ENCODE measurements around the gene STYXL1.

STYXL1 gene

DNA sequence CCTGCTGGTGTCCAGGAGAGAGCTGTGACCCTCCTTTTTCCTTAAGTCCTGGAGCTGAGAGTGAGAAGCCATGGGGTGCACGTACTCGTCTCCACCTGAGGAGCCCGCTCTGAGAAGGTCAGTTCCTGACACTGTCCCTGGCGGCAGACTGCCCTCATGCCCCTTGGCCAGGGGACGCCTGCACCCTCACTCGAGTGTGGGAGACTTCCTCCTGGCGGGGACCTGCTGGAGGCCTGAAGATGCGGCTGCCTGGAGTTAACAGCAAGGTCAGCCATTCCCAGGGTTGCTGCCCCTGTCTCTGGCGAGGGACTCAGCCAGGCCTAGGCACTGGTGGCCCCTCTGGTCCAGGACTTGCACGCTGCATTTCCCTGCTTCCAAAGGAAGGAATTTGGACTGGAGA, 79.8 kb downstream of the STYXL1 start:
- no peak overlapping the region for H3K4me3 ChIP-seq (ENCODE audit: low read depth, low read length)
- TF ChIP-seq, protein P1, sequence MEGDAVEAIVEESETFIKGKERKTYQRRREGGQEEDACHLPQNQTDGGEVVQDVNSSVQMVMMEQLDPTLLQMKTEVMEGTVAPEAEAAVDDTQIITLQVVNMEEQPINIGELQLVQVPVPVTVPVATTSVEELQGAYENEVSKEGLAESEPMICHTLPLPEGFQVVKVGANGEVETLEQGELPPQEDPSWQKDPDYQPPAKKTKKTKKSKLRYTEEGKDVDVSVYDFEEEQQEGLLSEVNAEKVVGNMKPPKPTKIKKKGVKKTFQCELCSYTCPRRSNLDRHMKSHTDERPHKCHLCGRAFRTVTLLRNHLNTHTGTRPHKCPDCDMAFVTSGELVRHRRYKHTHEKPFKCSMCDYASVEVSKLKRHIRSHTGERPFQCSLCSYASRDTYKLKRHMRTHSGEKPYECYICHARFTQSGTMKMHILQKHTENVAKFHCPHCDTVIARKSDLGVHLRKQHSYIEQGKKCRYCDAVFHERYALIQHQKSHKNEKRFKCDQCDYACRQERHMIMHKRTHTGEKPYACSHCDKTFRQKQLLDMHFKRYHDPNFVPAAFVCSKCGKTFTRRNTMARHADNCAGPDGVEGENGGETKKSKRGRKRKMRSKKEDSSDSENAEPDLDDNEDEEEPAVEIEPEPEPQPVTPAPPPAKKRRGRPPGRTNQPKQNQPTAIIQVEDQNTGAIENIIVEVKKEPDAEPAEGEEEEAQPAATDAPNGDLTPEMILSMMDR (IDR thresholded peaks at IDR 0.05; ENCODE audit: low read depth, low read length), result no peak
- no peak for DNase-seq (ENCODE audit: low read depth, low spot score)
- in situ Hi-C loops (cut with HindIII; ENCODE audit: low sequenced_read_pairs), result no loop called here

DNA sequence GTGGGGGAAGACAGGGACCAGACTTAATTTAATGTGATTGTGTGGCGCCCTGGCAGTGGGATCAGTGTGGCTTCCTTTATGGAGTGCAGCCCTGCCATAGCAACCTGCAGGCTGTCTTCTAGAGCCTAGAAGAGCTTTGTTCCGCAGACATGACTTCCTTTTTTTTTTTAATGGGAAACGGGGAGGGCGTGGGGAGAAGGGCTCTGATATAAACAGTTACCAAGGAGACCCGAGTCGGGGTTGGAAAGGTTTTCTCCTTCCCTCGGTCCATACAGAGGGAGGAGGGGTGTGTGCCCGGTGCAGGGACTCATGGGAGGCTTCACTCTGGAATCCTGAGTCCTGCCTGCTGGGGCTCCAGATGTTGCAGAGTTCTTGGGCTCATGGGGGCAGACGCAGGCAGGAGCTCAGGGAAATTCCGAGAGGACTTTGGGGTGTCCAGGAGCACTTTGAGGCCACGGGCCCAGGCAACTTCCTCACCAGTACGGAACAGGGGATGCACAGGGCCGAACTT, 80.3 kb downstream of the STYXL1 start:
- H3K4me3 ChIP-seq (ENCODE audit: low read depth, low read length), result no peak overlapping the region
- DNase-seq (ENCODE audit: low read depth, low spot score), result no peak
- in situ Hi-C loops (cut with HindIII; ENCODE audit: low sequenced_read_pairs), result no loop called here
- TF ChIP-seq, protein P1 (IDR thresholded peaks at IDR 0.05; ENCODE audit: low read depth, low read length), result no peak

DNA sequence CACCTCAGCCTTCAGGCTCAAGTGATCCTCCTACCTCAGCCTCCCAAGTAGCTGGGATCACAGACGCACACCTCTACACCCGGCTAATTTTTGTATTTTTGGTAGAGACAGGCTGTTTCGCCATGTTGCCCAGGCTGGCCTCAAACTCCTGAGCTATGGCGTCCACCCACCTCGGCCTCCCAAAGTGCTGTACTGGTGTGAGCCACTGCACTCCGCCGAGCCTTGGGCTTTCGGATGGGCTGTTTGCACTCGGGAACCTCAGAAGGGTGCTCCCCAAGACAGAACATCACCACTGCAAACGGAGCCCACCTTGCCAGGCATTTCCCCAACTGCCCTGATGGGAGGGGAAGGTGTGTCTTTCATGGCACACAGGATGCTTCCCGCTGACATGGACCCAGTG, 80.7 kb downstream of the STYXL1 start:
- in situ Hi-C loops (cut with HindIII; ENCODE audit: low sequenced_read_pairs), result no loop called here
- TF ChIP-seq, protein P1 (IDR thresholded peaks at IDR 0.05; ENCODE audit: low read depth, low read length), result no peak
- DNase-seq (ENCODE audit: low read depth, low spot score), result no peak
- H3K4me3 ChIP-seq (ENCODE audit: low read depth, low read length), result no peak overlapping the region

DNA sequence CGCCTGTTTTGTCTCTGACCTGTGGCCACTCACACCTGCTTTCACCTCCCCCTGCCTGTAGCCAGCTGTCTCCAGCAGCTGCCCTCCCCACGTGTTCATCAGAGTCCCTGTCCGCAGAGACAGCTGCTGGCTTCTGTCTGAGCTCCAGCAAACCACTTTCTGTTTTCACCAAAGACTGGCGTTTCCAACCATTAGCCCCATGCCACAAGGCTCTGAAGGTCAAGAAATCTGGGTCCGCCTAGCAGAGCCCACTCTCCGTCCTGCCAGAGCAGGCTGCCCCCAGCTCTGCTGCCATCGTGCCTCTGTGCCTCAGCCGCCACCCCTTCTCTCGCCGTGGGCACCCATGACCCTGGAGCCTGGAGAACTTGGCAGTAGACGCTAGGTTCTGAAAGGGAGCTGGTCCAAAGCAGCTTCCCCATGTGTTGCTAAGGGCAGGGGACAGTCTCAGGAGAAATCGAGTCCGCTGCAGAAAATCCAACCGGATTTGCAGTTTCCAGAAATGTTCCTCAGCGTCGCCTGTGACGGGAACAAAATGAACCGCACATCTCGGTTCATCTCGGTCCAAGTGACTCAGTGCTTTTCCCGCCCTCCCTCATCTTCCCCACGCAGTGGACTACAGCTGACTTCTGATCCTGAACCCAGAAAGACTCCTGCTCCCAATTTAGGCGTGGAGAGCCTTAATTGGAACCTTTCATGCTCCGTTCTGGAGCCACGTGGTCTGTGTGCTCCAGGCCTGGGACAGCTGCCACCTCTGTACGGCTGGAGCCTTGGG, 81.4 kb downstream of the STYXL1 start:
- in situ Hi-C loops (cut with HindIII; ENCODE audit: low sequenced_read_pairs), result no loop called here
- no peak overlapping the region for H3K4me3 ChIP-seq (ENCODE audit: low read depth, low read length)
- DNase-seq (ENCODE audit: low read depth, low spot score), result no peak
- TF ChIP-seq, protein P1 (IDR thresholded peaks at IDR 0.05; ENCODE audit: low read depth, low read length), result no peak

DNA sequence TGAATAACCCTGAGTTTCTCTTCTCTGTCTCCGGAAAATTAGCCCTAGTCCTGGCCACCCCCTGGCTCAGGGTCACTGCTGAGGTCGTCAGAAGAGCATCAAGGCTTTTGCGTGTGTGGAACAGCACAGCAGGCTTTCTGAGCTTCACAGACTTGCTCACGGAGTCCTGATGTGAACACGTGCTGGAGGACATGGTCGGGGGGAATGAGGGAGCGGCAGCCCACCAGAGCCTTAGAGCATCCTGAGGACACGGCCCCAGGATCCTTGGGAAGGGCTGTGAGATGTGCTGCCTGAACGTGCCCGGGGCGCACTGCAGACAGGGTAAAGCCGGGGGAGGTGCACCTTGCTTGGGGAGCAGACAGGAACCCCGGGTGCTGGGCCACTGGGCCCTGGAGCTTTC, 82.2 kb downstream of the STYXL1 start:
- no peak overlapping the region for H3K4me3 ChIP-seq (ENCODE audit: low read depth, low read length)
- no peak for DNase-seq (ENCODE audit: low read depth, low spot score)
- TF ChIP-seq, protein P1 (IDR thresholded peaks at IDR 0.05; ENCODE audit: low read depth, low read length), result no peak
- in situ Hi-C loops (cut with HindIII; ENCODE audit: low sequenced_read_pairs), result no loop called here

DNA sequence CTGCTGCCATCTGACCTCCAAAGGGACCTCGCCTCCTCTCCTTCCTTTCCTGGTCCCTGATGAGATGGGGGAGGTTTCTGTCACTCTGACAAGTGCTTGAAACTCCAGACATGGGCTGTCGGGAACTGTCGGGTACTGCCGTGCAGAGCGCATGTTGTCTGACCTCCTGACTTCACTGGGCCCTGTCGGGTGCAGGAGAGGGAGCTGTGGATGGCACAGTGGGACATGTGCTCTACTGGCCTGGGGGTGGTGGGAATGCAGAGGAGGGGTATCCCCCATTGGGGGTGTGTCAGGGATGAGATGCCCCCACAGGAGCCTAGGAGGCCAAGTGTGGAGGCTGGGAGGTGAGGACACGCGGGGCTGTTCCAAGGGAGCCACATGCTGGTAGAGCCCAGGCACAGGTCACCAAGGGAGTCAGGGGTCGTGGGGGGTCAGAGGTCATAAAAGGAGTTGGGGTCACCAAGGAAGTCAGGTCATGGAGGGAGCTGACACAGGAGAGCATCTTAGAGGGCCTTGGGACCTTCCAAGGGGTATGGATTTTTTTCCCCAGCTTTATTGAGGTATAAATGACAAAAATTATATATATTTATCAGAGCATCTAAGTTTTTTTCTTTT, 84.3 kb downstream of the STYXL1 start:
- no peak overlapping the region for H3K4me3 ChIP-seq (ENCODE audit: low read depth, low read length)
- no peak for DNase-seq (ENCODE audit: low read depth, low spot score)
- in situ Hi-C loops (cut with HindIII; ENCODE audit: low sequenced_read_pairs), result no loop called here
- TF ChIP-seq, protein P1 (IDR thresholded peaks at IDR 0.05; ENCODE audit: low read depth, low read length), result no peak
